Neural progenitor cell (in vitro differentiated cells): ENCODE results near the gene NOD1.

Experiments
- CTCF ChIP-seq: fragments of 200-600 bp; sonication (generic); IDR thresholded peaks from 2 replicates; pipeline ENCODE4 v1.5.1; 2017; ENCODE audit warnings: antibody characterized with exemption, mild to moderate bottlenecking
- EZH2 ChIP-seq: fragments of 200-600 bp; sonication (generic); IDR thresholded peaks from 2 replicates; pipeline ENCODE4 v1.6.1; 2017; ENCODE audit warnings: antibody characterized with exemption, mild to moderate bottlenecking, moderate library complexity

- TF ChIP-seq CTCF = no peak
- no peak for TF ChIP-seq EZH2
Measured at GRCh38 chr7:30513762-30514161, 35.2 kb upstream of the NOD1 start.
